ENCODE results near the gene PSMB7.

The PSMB7 gene

DNA sequence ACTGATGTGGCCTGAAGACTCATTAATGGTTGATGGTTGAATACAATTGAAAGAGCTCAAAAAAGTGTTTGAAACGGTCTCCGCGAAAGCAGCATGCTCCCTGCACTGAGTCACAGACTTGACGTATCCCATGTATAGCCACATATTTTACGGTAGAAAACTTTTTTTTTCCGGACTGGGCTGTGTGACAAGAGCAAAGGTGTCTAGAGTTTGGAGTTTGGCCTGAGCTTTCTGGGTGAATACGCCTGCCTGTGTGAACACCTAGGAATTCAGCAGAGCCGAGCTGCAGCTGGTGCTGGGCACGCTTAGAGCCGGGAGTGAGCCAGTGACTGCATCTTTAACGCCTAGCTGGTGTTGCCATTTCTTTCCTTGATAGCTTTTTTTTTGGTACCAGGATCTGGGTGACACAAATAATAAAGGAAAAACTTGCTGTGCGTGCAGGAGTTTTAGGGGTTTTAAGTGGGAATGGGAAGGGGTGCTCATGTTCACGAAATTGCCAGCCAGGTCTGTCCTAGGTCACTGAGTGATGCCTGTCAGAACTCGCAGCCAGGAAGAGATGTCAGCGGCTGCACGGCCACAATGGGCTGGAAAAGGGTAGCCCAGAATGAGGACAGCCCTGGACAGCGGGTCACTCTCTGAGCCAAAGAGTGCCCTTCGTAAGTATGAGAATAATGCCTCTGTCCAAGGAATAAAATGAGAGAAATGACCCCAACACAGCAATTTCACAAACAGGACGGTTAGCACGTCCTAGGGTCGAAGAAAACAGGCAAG lies 51.7 kb downstream of the PSMB7 start:
- H3K9ac ChIP-seq (ENCODE audit: low read length in 5 of 5), result no peak overlapping the region
- no peak overlapping the region for H3K4me3 ChIP-seq (ENCODE audit: low read depth in 1 of 5, low read length in 5 of 5)
- H3K9me3 ChIP-seq (ENCODE audit: control insufficient read depth in 5 of 5, low read length in 5 of 5), result no peaks in the 10 kb centered on the region
- H3K27me3 ChIP-seq (ENCODE audit: control insufficient read depth in 5 of 5, insufficient read depth in 4 of 5, low read length in 5 of 5), result no peaks in the 10 kb centered on the region
- no peak overlapping the region for H3K27ac ChIP-seq (ENCODE audit: low read depth, low read length)
- peaks cover 4 to 26% (median 17%) of the 10 kb centered on the region in 5 donors for H3K36me3 ChIP-seq (ENCODE audit: control insufficient read depth in 5 of 5, insufficient read depth in 5 of 5, low read length in 5 of 5)
- no peaks in the 10 kb centered on the region for H3K4me1 ChIP-seq (ENCODE audit: control insufficient read depth in 5 of 5, insufficient read depth in 5 of 5, low read length in 5 of 5)

GRCh38 chr9:124361128-124361527 lies 54.1 kb downstream of the PSMB7 start:
- Histone ChIP-seq H3K4me3 (ENCODE audit: low read depth in 1 of 5, low read length in 5 of 5) (no peak overlapping the region), H3K27ac (ENCODE audit: low read depth, low read length) (no peak overlapping the region), H3K9me3 (ENCODE audit: control insufficient read depth in 5 of 5, low read length in 5 of 5) (no peaks in the 10 kb centered on the region), H3K4me1 (ENCODE audit: control insufficient read depth in 5 of 5, insufficient read depth in 5 of 5, low read length in 5 of 5) (peaks cover 0 to 11% (median 0%) of the 10 kb centered on the region in 5 donors), H3K36me3 (ENCODE audit: control insufficient read depth in 5 of 5, insufficient read depth in 5 of 5, low read length in 5 of 5) (peaks cover 4 to 36% (median 19%) of the 10 kb centered on the region in 5 donors), H3K9ac (ENCODE audit: low read length in 5 of 5) (no peak overlapping the region), H3K27me3 (ENCODE audit: control insufficient read depth in 5 of 5, insufficient read depth in 4 of 5, low read length in 5 of 5) (no peaks in the 10 kb centered on the region)

- Histone ChIP-seq H3K9ac (ENCODE audit: low read length in 5 of 5) (no peak overlapping the region), H3K9me3 (ENCODE audit: control insufficient read depth in 5 of 5, low read length in 5 of 5) (no peaks in the 10 kb centered on the region), H3K4me3 (ENCODE audit: low read depth in 1 of 5, low read length in 5 of 5) (no peak overlapping the region), H3K27ac (ENCODE audit: low read depth, low read length) (no peak overlapping the region), H3K27me3 (ENCODE audit: control insufficient read depth in 5 of 5, insufficient read depth in 4 of 5, low read length in 5 of 5) (no peaks in the 10 kb centered on the region), H3K4me1 (ENCODE audit: control insufficient read depth in 5 of 5, insufficient read depth in 5 of 5, low read length in 5 of 5) (peaks cover 0 to 11% (median 0%) of the 10 kb centered on the region in 5 donors), H3K36me3 (ENCODE audit: control insufficient read depth in 5 of 5, insufficient read depth in 5 of 5, low read length in 5 of 5) (peaks cover 4 to 46% (median 27%) of the 10 kb centered on the region in 5 donors)
These were observed 55.2 kb downstream of the PSMB7 start for GRCh38 chr9:124359855-124360678.

DNA sequence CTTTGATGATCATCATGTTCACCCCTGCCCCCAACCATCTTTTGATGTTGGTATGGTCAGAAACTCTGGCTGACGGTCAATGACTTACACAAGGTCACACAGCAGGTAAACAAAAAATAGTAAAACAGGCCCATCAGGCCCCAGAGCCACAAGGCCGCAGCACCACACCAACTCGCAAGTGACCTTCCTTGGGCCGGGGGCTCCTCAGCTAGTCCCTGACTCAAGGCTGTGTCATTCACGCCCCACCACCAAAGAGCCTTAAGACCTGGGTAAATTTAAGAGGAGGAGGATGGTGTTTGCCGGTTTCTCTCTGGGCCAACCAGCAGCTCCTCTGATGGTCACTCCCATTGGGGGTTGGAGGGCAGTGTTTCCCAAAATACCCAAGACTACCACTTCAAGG lies 55.8 kb downstream of the PSMB7 start:
- Histone ChIP-seq H3K4me1 (ENCODE audit: control insufficient read depth in 5 of 5, insufficient read depth in 5 of 5, low read length in 5 of 5) (peaks cover 0 to 11% (median 5%) of the 10 kb centered on the region in 5 donors), H3K4me3 (ENCODE audit: low read depth in 1 of 5, low read length in 5 of 5) (no peak overlapping the region), H3K36me3 (ENCODE audit: control insufficient read depth in 5 of 5, insufficient read depth in 5 of 5, low read length in 5 of 5) (peaks cover 4 to 53% (median 32%) of the 10 kb centered on the region in 5 donors)

DNA sequence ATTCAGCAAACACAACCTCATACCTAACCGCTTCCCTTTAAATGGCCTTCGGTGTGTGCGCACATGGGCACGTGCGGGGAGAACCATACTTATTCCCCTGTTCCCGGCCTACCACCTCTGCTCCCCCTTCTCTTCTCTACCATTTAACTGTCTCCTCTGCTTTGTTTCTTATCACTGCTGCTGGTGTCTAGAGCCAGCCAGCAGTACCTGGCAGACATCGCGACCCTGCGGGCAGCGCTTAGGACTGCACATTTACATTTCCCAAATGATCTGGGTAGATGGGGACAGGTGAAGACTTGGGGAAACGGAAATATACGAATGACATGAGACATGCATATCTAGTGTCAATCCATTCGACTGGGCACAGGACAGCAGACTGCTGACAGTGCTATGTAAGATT lies 56.6 kb downstream of the PSMB7 start:
- Histone ChIP-seq H3K27me3 (ENCODE audit: control insufficient read depth in 5 of 5, insufficient read depth in 4 of 5, low read length in 5 of 5) (no peaks in the 10 kb centered on the region), H3K4me1 (ENCODE audit: control insufficient read depth in 5 of 5, insufficient read depth in 5 of 5, low read length in 5 of 5) (peaks cover 0 to 18% (median 12%) of the 10 kb centered on the region in 5 donors), H3K9me3 (ENCODE audit: control insufficient read depth in 5 of 5, low read length in 5 of 5) (no peaks in the 10 kb centered on the region), H3K4me3 (ENCODE audit: low read depth in 1 of 5, low read length in 5 of 5) (no peak overlapping the region), H3K9ac (ENCODE audit: low read length in 5 of 5) (no peak overlapping the region), H3K36me3 (ENCODE audit: control insufficient read depth in 5 of 5, insufficient read depth in 5 of 5, low read length in 5 of 5) (peaks cover 4 to 59% (median 34%) of the 10 kb centered on the region in 5 donors), H3K27ac (ENCODE audit: low read depth, low read length) (no peak overlapping the region)

More for the DNA sequence above, 55.8 kb downstream of the PSMB7 start:
- Histone ChIP-seq H3K9me3 (ENCODE audit: control insufficient read depth in 5 of 5, low read length in 5 of 5) (no peaks in the 10 kb centered on the region), H3K9ac (ENCODE audit: low read length in 5 of 5) (no peak overlapping the region), H3K27ac (ENCODE audit: low read depth, low read length) (no peak overlapping the region), H3K27me3 (ENCODE audit: control insufficient read depth in 5 of 5, insufficient read depth in 4 of 5, low read length in 5 of 5) (no peaks in the 10 kb centered on the region)

DNA sequence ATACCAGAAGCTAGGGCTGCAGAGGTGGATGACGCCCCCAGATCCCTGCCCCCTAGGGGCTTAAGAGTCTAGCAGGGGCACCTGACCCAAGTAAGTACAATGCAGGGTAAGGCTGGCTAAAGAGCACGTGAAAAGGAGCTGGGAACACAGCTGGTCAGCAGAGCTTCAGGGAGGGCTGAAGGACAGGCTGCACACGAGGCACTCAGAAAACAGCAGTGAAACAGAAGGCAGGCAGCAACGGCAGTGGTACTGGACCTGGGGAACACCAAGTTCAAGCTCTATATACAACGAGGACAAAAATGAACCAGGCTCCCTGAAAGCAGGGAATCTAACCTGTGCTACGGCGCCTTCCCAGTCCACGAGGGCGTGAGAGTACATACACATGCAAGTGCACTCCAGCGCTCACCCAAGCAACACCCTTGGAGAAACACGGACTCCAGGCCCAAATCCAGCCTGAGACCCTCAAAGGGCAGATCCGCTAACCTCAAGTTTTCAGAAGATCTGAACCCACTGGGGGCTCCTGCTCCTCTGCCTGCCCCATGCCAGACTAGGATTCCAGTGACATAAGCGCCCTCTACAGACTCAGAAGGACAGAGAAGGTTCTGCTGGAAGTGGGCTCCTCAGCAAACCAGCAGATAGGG lies 57.4 kb downstream of the PSMB7 start:
- no peak overlapping the region for H3K27ac ChIP-seq (ENCODE audit: low read depth, low read length)
- peak overlapping the region in 1 of 5 donors; percentile 16 for H3K9ac ChIP-seq (ENCODE audit: low read length in 5 of 5)
- H3K36me3 ChIP-seq (ENCODE audit: control insufficient read depth in 5 of 5, insufficient read depth in 5 of 5, low read length in 5 of 5), result peaks cover 4 to 59% (median 42%) of the 10 kb centered on the region in 5 donors
- no peak overlapping the region for H3K4me3 ChIP-seq (ENCODE audit: low read depth in 1 of 5, low read length in 5 of 5)
- H3K9me3 ChIP-seq (ENCODE audit: control insufficient read depth in 5 of 5, low read length in 5 of 5), result no peaks in the 10 kb centered on the region
- peaks cover 0 to 18% (median 12%) of the 10 kb centered on the region in 5 donors for H3K4me1 ChIP-seq (ENCODE audit: control insufficient read depth in 5 of 5, insufficient read depth in 5 of 5, low read length in 5 of 5)
- H3K27me3 ChIP-seq (ENCODE audit: control insufficient read depth in 5 of 5, insufficient read depth in 4 of 5, low read length in 5 of 5), result no peaks in the 10 kb centered on the region

DNA sequence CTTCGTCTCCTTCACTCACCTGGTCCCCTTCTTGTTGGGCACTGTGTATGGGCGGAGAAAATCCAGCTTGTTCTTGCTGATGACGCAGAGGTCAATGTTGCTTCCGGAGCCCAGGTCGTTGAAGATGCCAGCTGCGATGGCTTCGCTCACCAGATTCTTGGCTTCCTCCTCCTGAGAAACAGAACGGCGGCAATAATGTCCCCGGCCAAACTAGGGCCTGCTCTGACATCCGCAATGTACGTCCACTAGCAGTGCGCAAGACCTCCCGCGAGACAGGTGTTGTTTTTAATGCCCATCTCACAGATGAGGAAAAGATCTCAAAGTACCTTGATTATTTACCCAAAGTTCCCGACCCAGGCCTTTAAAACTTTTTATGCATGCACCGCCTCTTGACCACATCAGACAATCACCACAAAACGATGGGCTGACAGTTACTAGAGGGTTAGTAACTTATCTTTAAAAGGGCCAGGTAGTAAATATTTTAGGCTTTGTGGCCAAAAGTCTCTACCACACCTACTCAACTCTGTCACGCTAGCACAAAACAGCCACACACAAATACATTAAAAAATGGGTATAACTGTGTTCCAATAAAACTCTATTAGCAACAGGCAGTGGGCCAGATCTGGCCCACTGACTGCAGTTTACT lies 58.4 kb downstream of the PSMB7 start:
- no peaks in the 10 kb centered on the region for H3K9me3 ChIP-seq (ENCODE audit: control insufficient read depth in 5 of 5, low read length in 5 of 5)
- no peak overlapping the region for H3K4me3 ChIP-seq (ENCODE audit: low read depth in 1 of 5, low read length in 5 of 5)
- H3K36me3 ChIP-seq (ENCODE audit: control insufficient read depth in 5 of 5, insufficient read depth in 5 of 5, low read length in 5 of 5), result peaks cover 4 to 69% (median 51%) of the 10 kb centered on the region in 5 donors
- no peaks in the 10 kb centered on the region for H3K27me3 ChIP-seq (ENCODE audit: control insufficient read depth in 5 of 5, insufficient read depth in 4 of 5, low read length in 5 of 5)
- H3K9ac ChIP-seq (ENCODE audit: low read length in 5 of 5), result no peak overlapping the region
- no peak overlapping the region for H3K27ac ChIP-seq (ENCODE audit: low read depth, low read length)
- peaks cover 0 to 18% (median 12%) of the 10 kb centered on the region in 5 donors for H3K4me1 ChIP-seq (ENCODE audit: control insufficient read depth in 5 of 5, insufficient read depth in 5 of 5, low read length in 5 of 5)

DNA sequence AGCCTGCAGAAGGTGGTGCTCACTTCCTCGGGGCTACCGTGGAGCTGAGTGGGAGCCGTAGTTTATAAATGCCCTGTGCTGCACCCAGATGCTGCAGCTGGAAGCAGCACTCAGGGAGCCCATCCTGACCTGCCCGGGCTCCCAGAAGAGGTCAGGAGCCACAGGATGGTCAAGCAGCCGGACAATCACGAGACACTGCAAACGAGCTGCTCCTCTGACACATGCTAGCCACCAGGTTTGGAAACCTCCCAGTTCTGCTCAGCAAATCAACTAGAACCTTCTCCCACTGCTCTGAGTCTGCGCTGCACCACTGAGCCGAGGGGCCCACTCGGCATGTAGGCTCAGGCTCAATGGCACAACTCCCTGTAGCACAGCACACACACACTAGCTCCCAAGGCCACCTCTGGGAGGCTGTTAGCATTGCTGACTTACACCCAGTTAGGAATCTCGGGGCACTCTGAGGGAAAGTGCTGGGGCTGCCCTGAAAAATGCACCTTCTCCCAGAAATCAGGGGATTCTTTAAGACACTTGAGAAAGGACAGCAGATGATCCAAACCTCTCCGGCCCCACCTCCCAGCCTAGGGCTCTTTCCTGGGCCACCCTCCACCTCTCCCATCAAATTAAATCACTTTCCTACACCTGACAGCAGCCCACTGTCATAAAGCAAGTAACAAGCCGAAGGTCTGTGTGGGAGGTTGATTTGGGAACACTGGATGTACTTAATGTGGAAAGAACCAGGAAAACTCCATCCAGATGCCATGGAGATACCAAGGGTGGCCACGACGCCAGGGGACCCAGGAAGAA lies 59.1 kb downstream of the PSMB7 start:
- no peak overlapping the region for H3K27ac ChIP-seq (ENCODE audit: low read depth, low read length)

More for the DNA sequence above, 59.1 kb downstream of the PSMB7 start:
- Histone ChIP-seq H3K4me1 (ENCODE audit: control insufficient read depth in 5 of 5, insufficient read depth in 5 of 5, low read length in 5 of 5) (peaks cover 0 to 18% (median 12%) of the 10 kb centered on the region in 5 donors), H3K9me3 (ENCODE audit: control insufficient read depth in 5 of 5, low read length in 5 of 5) (no peaks in the 10 kb centered on the region), H3K36me3 (ENCODE audit: control insufficient read depth in 5 of 5, insufficient read depth in 5 of 5, low read length in 5 of 5) (peaks cover 8 to 76% (median 59%) of the 10 kb centered on the region in 5 donors), H3K9ac (ENCODE audit: low read length in 5 of 5) (no peak overlapping the region), H3K4me3 (ENCODE audit: low read depth in 1 of 5, low read length in 5 of 5) (no peak overlapping the region), H3K27me3 (ENCODE audit: control insufficient read depth in 5 of 5, insufficient read depth in 4 of 5, low read length in 5 of 5) (no peaks in the 10 kb centered on the region)

All from subcutaneous abdominal adipose tissue (tissue), 5 donors.